ENCODE measurements around the gene GPR156.
"Not testable (repeated sequence)": the region's sequence is repeated elsewhere in the genome, so short reads cannot be mapped to it uniquely, and the experiment has no call there.

GPR156 gene

DNA sequence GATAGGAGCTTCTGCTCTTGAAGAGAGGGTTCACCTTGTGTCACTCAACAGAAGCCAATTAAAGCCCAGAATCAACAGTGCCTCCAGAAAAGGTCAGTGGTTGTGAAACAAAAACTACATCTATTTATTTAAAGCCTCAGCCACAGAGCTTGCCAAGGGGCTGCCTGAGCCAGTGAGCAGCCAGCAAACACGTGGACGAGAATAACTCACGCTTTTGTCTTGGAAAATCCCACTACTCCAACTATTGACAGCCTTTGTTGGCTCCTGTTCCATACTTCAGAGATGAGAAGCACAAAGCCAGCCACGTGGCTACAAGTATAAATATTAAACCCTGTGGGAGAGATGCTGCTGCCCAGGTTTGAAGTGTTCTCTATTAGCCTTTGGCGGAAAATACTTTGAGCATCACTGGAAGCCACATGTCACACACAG, 10.3 kb downstream of the GPR156 start:
- no peak for DNase-seq (ENCODE audit: low read depth)

GRCh38 chr3:120272286-120272685, 12.7 kb downstream of the GPR156 start:
- DNase-seq (ENCODE audit: low read depth), result no peak

DNA sequence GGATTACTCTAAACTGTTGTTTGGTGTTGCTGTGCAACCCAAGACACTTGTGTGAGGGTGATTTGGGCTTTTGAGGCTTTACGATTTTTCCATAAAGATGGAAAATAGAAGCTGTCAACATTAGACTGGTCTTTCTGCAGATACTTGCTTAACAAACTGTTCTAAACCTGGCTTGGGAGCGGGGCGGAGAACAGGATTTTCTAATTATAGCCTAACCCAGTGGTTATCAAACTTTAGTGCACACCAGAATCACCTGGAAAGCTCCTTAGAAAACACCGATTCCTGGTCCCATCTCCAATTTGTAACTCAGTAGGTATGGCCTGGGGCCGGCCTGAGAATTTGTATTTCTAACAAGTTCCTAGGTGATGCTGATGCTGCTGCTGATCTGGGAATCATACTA, 19.0 kb downstream of the GPR156 start:
- DNase-seq (ENCODE audit: low read depth), result no peak

- no peak for DNase-seq (ENCODE audit: low read depth)
Observed at GRCh38 chr3:120264963-120265362, 20.1 kb downstream of the GPR156 start.

GRCh38 chr3:120263792-120264191, 21.2 kb downstream of the GPR156 start:
- no peak for DNase-seq (ENCODE audit: low read depth)

GRCh38 chr3:120258009-120258408, 27.0 kb downstream of the GPR156 start:
- no peak for DNase-seq (ENCODE audit: low read depth)

GRCh38 chr3:120245386-120245785, 39.6 kb downstream of the GPR156 start:
- DNase-seq (ENCODE audit: low read depth), result no peak

GRCh38 chr3:120244834-120245225, 40.2 kb downstream of the GPR156 start:
- DNase-seq (ENCODE audit: low read depth), result peak; percentile 6

DNA sequence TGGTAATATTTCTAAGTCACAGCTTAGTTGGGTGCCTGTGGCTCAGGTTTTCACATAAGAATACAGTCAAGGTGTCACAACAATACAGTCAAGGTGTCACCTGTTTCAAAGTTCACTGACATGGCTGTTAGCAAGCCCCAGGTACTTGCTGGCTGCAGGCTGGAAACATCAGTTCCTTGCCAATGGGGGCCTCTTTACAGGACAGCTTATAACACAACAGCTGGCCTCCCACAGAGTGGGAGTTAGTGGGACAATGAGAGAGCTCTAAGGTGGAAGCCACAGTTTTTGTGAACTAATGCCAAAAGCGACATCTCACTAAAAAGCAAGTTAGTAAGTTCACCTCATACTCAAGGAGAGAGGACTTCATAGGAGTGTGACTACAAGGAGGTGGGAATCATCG, 45.4 kb downstream of the GPR156 start:
- DNase-seq (ENCODE audit: low read depth), result no peak

- no peak for DNase-seq (ENCODE audit: low read depth)
Observed at GRCh38 chr3:120227710-120228347, 57.2 kb downstream of the GPR156 start.

DNA sequence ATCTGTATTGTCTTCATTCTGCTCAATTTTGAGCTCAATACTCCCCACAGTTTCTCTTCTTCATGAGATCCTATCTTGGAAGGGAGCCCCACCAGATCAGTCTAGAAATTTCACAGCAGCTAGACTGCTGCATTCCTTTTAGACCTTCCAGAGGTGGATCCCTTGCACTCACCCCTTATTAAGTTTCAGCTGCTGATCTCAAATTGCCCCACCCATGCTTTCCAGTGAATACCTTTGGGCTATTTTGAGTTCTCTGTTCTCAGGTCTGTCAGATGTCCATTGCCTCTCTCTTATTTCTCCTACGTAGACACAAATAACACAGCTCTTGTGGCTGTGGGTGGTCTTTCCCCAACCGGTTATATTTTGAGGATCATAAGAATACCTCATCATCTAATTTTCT, 60.8 kb downstream of the GPR156 start:
- no peak for DNase-seq (ENCODE audit: low read depth)

- DNase-seq (ENCODE audit: low read depth), result peak; percentile 44
Observed at GRCh38 chr3:120218981-120219380, 66.0 kb downstream of the GPR156 start.

DNA sequence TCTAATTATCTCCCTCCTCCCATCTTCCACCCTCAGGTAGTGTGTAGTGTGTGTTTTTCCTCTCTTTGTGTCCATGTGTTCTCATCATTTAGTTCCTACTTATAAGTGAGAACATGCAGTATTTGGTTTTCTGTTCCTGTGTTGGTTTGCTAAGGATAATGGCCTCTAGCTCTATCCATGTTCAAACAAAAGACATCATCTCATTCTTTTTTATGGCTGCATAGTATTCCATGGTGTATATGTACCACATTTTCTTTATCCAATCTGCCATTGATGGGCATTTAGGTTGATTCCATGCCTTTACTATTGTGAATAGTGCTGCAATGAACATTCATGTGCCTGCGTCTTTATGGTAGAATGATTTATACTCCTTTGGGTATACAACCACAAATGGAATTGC, 68.4 kb downstream of the GPR156 start:
- not testable (repeated sequence) for DNase-seq (ENCODE audit: low read depth)

DNA sequence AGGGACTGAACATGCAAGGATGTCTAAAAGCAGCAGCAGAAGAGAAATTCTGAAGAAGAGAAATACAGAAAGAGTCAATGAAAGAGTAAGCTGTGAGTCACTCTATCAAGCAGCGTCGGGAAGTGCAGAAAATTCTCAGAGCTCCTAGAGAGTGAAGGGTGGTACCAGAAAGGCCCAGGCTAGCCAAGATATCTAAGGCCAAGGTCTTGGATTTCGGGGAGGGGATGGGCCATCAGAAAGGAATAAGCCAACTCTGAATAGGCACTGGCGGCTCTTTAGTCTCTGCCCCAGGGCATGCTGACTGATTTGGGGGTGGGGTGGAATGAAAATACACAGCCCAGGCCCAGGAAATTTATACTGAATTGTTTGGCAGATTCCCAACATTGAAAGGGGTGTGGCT, 70.8 kb downstream of the GPR156 start:
- DNase-seq (ENCODE audit: low read depth), result peak; percentile 40

- peak; percentile 22 for DNase-seq (ENCODE audit: low read depth)
Observed at GRCh38 chr3:120212505-120212904, 72.5 kb downstream of the GPR156 start.

GRCh38 chr3:120209425-120209824, 75.6 kb downstream of the GPR156 start:
- no peak for DNase-seq (ENCODE audit: low read depth)

- no peak for DNase-seq (ENCODE audit: low read depth)
Observed at GRCh38 chr3:120204338-120204737, 80.7 kb downstream of the GPR156 start.

DNA sequence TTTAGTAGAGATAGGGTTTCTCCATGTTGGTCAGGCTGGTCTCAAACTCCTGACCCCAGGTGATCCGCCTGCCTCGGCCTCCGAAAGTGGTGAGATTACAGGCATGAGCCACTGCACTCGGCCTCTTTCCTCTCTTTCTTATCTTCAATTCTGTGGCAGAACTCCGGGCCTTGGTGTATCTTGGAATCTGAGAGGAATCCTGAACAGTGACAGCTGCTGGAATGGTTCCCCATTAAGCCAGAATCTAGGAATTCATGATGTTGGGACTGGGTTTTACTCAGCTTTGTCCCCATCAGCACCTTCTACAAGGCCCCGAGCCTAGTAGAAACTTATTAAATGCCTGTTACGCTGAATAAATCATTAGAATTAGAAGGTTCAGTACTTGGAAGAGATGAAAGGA, 81.4 kb downstream of the GPR156 start:
- DNase-seq (ENCODE audit: low read depth), result no peak

DNA sequence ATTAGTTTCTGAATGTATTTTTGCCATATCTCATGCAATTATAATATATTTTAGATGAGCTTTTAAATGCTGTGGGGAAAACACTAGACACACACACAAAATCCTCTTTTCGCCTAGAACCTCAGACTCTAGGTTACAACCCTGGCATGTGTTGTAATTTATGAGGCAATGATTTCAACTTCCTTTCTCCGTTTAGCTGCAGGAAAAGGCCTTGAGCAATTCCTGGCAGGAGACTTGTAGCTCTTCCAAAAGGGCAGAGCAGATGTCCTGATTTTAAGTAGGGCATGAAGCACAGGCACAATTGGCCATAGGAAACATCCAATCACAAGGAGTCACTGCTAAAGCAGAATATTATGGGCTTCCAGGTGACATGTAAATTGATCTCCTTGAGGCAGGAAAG, 82.0 kb downstream of the GPR156 start:
- peak; percentile 62 for DNase-seq (ENCODE audit: low read depth)

DNA sequence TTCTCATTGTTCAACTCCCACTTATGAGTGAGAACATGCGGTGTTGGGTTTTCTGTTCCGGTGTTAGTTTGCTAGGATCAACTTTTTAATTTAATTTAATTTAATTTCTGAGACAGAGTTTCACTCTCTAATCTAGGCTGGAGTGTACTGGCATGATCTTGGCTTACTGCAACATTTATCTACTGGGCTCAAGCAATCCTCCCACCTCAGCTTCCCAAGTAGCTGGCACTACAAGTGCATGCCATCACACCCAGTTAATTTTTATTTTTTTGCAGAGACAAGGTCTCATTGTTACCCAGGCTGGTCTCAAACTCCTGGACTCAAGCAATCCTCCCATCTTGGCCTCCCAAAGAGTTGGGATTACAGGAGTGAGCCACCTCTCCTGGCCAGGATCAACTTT, 82.7 kb downstream of the GPR156 start:
- DNase-seq (ENCODE audit: low read depth), result no peak

DNA sequence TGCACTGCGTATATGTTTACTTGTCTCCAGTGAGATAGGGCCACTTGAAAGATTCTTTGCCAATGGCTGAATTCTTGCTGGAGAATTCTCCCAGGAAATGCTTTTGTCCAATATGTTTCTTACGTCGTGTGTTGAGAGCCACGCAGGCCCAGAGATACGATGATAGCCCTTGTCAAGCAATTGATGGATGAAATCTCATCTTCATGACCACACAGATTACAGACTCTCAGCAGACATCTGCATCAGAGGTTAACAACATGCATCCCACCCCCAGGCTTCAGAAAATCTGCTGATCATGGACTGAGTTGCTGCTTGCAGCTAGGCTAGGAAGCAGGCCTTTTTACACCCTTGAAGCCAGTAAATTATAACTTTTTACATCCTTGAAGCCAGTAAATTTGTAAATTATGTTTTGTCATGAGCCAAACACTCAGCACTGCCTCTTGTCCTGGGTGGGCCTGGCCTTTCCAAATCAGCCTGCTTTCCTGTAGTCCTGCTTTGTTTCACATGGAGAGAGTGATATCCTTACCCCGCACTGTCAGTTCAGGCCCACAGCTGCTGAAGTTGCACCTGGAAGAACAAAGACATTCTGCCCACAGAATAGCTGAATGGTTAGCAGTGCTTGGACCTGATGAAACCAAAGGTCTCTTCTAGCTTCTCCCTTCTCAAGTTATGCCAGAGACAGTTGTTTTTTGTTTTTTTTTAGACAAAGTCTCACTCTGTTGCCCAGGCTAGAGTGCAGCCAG, 84.4 kb downstream of the GPR156 start:
- no peak for DNase-seq (ENCODE audit: low read depth)

- peak; percentile 74 for DNase-seq (ENCODE audit: low read depth)
Observed at GRCh38 chr3:120198305-120198878, 86.6 kb downstream of the GPR156 start.

DNA sequence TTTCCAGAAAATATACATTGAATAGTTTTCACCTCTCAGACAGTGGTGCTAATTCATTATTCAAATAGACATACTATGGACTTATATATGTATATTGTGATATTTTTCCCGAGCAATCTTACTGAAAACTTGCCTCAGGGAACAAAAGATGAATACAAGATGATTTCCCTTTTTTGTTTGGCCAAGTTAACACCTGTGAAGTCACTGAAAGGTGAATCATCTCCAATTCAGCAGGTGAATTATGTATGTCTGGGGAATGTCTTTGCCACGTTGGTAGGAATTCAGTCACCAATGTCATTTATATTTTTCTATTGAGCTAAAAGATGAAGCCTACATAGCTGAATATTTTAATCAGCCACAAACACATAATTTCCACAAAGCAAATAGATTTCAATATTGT, 88.2 kb downstream of the GPR156 start:
- DNase-seq (ENCODE audit: low read depth), result no peak

DNA sequence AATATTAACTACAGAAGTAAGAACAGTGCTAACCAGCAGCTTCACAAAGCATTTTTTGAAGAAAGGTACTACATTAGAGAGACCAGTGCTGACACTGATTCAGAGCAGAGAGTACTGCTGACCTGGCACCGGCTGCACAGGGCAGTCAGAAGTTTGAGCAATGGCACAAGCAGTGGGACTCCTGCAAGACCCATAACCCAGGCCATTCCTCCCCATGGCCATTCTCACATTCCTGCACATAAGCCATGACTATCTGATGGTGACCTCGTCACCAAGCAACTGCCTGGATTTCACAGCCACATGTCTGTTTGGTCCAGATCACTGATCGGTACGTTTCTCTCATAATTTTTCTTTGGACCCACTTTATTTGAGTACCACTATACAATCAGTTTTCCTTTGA, 88.7 kb downstream of the GPR156 start:
- DNase-seq (ENCODE audit: low read depth), result no peak
